ENCODE results near the gene BABAM1.

- no peak for TF ChIP-seq CTCF (conservative IDR thresholded peaks at IDR 0.05; ENCODE audit: low read length)
- no peak for TF ChIP-seq EZH2phosphoT487 (IDR thresholded peaks at IDR 0.05; ENCODE audit: borderline replicate concordance)
Measured at GRCh38 chr19:17256130-17256529, 11.1 kb upstream of the BABAM1 start.

Measured in Loucy (cell line).